B cell (primary cell): Measurements from ENCODE around the gene SFMBT2. TPM values are rescaled to one million over a fixed set of nuclear protein-coding genes. Genes with fewer than 3 reads are reported as not detected.
A peak's percentile ranks its signal among the peaks of the same experiment; 100 is the strongest.

Source experiments
- ATAC-seq: fragments of 200-7000 bp; cut with Tn5 transposase; one replicate; pipeline ENCODE4 v1.10.0; 2021; ENCODE audit warnings: low read depth, mild to moderate bottlenecking, moderate number of reproducible peaks, moderate library complexity
- CTCF ChIA-PET: fragments of 350-600 bp; sonication (Branson Sonifier 250); formaldehyde crosslinking; loops from one replicate; lab custom pipeline; 2021; ENCODE audit warnings: antibody characterized with exemption, inconsistent platforms; lab: Charles Lee
- POLR2A ChIA-PET: fragments of 350-600 bp; sonication (Branson Sonifier 250); formaldehyde crosslinking; loops from one replicate; lab custom pipeline; 2021; ENCODE audit warnings: antibody characterized with exemption; lab: Charles Lee
- DNase-seq: peaks from one replicate; pipeline ENCODE4 v3.0.0; 2013
- H2AFZ ChIP-seq: 2 replicates; pipeline ENCODE4 v1.6.1; 2012; ENCODE audit warnings: mild to moderate bottlenecking, low read depth, low read length; ENCODE audit not compliant: insufficient read depth, poor library complexity, severe bottlenecking
- H3K27ac ChIP-seq, 2 donors: 1 replicate in 1 of 2; 2 replicates in 1 of 2; pipeline ENCODE4 v1.5.1; 2012 to 2013; ENCODE audit warnings: low read length in 2 of 2, mild to moderate bottlenecking in 2 of 2, moderate library complexity in 1 of 2
- H3K27me3 ChIP-seq, 4 experiments: fragments of 200-600 bp in 1 of 4; sonication (generic) in 1 of 4; replicated peaks in 1 of 4; 1 replicate in 2 of 4; 2 replicates in 2 of 4; pipeline versions ENCODE4 v1.6.1 to v1.7.0; 2013 to 2016; ENCODE audit warnings: low read length in 3 of 4, mild to moderate bottlenecking in 2 of 4, mixed read lengths in 1 of 4, moderate library complexity in 1 of 4; ENCODE audit not compliant: insufficient read depth in 4 of 4, control insufficient read depth in 3 of 4; ENCODE audit errors: control extremely low read depth in 1 of 4
- H3K36me3 ChIP-seq, 2 experiments: replicated peaks in 1 of 2; 1 replicate in 1 of 2; 2 replicates in 1 of 2; pipeline versions ENCODE4 v1.6.1 to v1.7.1; 2013; ENCODE audit warnings: low read length in 1 of 2; ENCODE audit not compliant: insufficient read depth in 2 of 2, control insufficient read depth in 1 of 2; ENCODE audit errors: control extremely low read depth in 1 of 2, extremely low read depth in 1 of 2
- H3K4me1 ChIP-seq, 2 donors: fragments of 200-600 bp in 1 of 2; sonication (generic) in 1 of 2; 1 replicate in 1 of 2; 2 replicates in 1 of 2; pipeline versions ENCODE4 v1.5.1 to v1.6.1; 2013 to 2017; ENCODE audit warnings: low read length in 2 of 2; ENCODE audit not compliant: control insufficient read depth in 2 of 2, insufficient read depth in 2 of 2
- H3K4me2 ChIP-seq: replicated peaks from 2 replicates; pipeline ENCODE3; 2012; ENCODE audit warnings: mild to moderate bottlenecking, low read depth, low read length; ENCODE audit not compliant: poor library complexity, severe bottlenecking
- H3K4me3 ChIP-seq, 5 experiments: fragments of 200-600 bp in 1 of 5; sonication (generic) in 1 of 5; 1 replicate in 3 of 5; 2 replicates in 2 of 5; pipeline versions ENCODE4 v1.5.1 to v1.7.0; 2011 to 2016; ENCODE audit warnings: low read length in 4 of 5, mild to moderate bottlenecking in 4 of 5, low read depth in 2 of 5, control low read depth in 1 of 5, moderate library complexity in 1 of 5; ENCODE audit not compliant: insufficient read depth in 1 of 5; ENCODE audit errors: control extremely low read depth in 1 of 5, extremely low read depth in 1 of 5
- H3K79me2 ChIP-seq: fragments of 200-600 bp; sonication (generic); one replicate; pipeline ENCODE4 v1.6.0; 2016; ENCODE audit warnings: low read length; ENCODE audit not compliant: control insufficient read depth, insufficient read depth
- H3K9ac ChIP-seq: fragments of 200-600 bp; sonication (generic); 2 replicates; pipeline ENCODE4 v1.6.1; 2017; ENCODE audit warnings: mild to moderate bottlenecking, low read length, moderate library complexity
- H3K9me3 ChIP-seq, 3 donors: one replicate each; pipeline versions ENCODE4 v1.6.1 to v1.7.1; 2013; ENCODE audit warnings: low read length in 2 of 3; ENCODE audit not compliant: control insufficient read depth in 2 of 3, insufficient read depth in 1 of 3; ENCODE audit errors: control extremely low read depth in 1 of 3
- H4K20me1 ChIP-seq: 2 replicates; pipeline ENCODE4 v1.6.0; 2012; ENCODE audit warnings: mild to moderate bottlenecking, low read length; ENCODE audit not compliant: insufficient read depth, control insufficient read depth, poor library complexity, severe bottlenecking
- H3K27ac Mint-ChIP-seq: one replicate; pipeline ENCODE4 v1.8.0; 2021; ENCODE audit warnings: mixed read lengths
- H3K27me3 Mint-ChIP-seq: one replicate; pipeline ENCODE4 v1.8.0; 2021; ENCODE audit warnings: mixed read lengths
- H3K4me1 Mint-ChIP-seq: one replicate; pipeline ENCODE4 v1.8.0; 2021; ENCODE audit warnings: mixed read lengths
- H3K4me3 Mint-ChIP-seq: one replicate; pipeline ENCODE4 v1.8.0; 2021; ENCODE audit warnings: mixed read lengths
- H3K9me3 Mint-ChIP-seq: one replicate; pipeline ENCODE4 v1.8.0; 2022; ENCODE audit warnings: mixed read lengths; ENCODE audit not compliant: insufficient read depth
- CTCF ChIP-seq: fragments of 200-600 bp; IDR thresholded peaks from one replicate; pipeline ENCODE4 v1.8.0; 2022; ENCODE audit warnings: antibody characterized with exemption, mild to moderate bottlenecking
- EZH2 ChIP-seq: IDR thresholded peaks from 2 replicates; pipeline ENCODE4 v1.6.1; 2012; ENCODE audit warnings: borderline replicate concordance, low read depth, mild to moderate bottlenecking, moderate library complexity, low read length; ENCODE audit not compliant: insufficient read depth, poor library complexity, severe bottlenecking
- WGBS: methylation state at CpG from one replicate; pipeline ENCODE4 v1.1.5; 2013; ENCODE audit warnings: missing lambda C conversion rate; ENCODE audit not compliant: insufficient coverage; 5-methylcytosine and 5-hydroxymethylcytosine counted together
- intact Hi-C: fragments of 100-400 bp; cut with micrococcal nuclease; formaldehyde crosslinking; loops from one replicate; pipeline ENCODE4 v1.10.0; 2022
- polyA plus RNA-seq: library from polyadenylated mRNA; depleted of rRNA; stranded (reverse); fragments of >200 nt; gene quantifications from 2 replicates; pipeline ENCODE4 v1.2.3, GENCODE V29; 2012
- total RNA-seq, 2 donors: library from RNA; stranded (reverse); fragments of 120-200 nt in 1 of 2; gene quantifications; 1 replicate in 1 of 2; 2 replicates in 1 of 2; pipeline versions ENCODE4 v1.2.3 to v1.2.4, GENCODE V29; 2013 to 2022

SFMBT2 gene
- total and polyA plus RNA-seq, 2 donors (not counting 1 experiment from before 2014, with no cell fraction given), result 2.3 to 24.0 TPM

DNA sequence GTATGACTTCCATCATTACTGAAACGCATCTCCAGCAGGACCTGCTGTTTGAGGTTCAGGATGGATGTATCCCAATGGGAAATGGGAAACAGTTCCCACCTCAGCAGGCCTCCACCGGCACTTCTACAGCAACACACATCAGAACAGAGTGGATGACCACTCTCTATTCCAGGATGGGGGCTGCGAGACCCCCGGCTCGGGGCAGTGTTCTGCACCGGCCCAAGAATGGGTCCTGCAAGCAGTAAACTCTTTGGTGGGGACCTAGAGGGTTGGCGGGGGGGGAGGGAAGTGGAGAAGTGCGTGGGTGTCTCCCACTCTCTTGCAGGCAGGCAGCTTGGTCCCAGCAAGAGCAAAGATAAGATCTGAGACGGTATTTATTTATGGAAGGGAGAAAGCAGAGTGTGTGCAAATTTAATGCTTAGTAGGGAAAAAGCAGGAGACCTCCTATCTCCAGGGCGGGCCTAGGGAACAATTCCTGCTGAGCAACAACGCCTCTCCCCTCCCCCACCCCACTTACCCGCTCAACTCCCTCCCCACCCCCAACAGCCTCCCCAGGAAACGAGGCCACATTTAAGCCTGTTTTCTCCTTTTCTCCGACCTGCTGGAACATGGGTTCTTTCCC lies 4.0 kb downstream of the SFMBT2 start:
- H3K27me3 Mint-ChIP-seq, result peaks cover 3% of the 10 kb centered on the region
- H3K9me3 Mint-ChIP-seq, result no peaks in the 10 kb centered on the region
- no peak overlapping the region for H3K27ac Mint-ChIP-seq
- peaks cover 32% of the 10 kb centered on the region for H3K4me1 Mint-ChIP-seq
- no peak for TF ChIP-seq EZH2
- TF ChIP-seq CTCF, result no peak
- peak overlapping the region; percentile 93 for H3K4me3 Mint-ChIP-seq
- ChIA-PET CTCF (interaction anchor here (0.6 to 6.5 kb wide), 4 partner anchors 140 to 486 kb away, joined by 3 to 51 read pairs (median 4); no protein-coding TSS in a partner anchor), POLR2A (no interaction called here)
- Histone ChIP-seq H3K9ac (peak overlapping the region; percentile 64), H3K4me2 (peak overlapping the region; percentile 99), H3K9me3 (no peaks in the 10 kb centered on the region), H3K27me3 (peaks cover 0 to 9% (median 5%) of the 10 kb centered on the region in 4 experiments), H3K27ac (no peak overlapping the region), H3K36me3 (peaks cover 0 to 1% of the 10 kb centered on the region in 2 experiments), H3K79me2 (peaks cover 73% of the 10 kb centered on the region), H3K4me1 (peaks cover 11 to 23% of the 10 kb centered on the region in 2 donors), H4K20me1 (peaks cover 4% of the 10 kb centered on the region), H3K4me3 (peak overlapping the region in 2 of 5 experiments; percentile 75 to 83), H2AFZ (peak overlapping the region; percentile 82)
- intact Hi-C loops, result no loop called here
- ATAC-seq (no peak), DNase-seq (no peak)
- WGBS, result 95% methylated on average over 7 of the region's 14 CpGs

DNA sequence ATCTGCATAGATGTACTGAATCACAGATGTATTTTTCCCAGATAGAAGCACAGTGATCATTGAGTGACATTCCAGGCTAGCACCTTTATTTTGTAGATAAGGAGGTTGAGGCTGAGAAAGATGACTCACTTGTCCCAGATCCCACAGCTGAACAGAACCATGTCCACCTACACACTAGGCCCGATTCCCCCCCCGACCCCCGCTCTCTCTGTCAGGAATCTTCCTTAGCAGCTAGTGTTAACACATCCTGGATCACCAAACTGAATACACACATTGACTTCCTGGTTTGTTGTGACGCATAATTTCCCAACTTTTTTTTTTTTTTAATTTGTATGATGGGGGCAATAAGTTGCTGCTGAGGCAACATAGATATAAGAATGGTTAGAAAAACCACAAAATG lies 5.2 kb downstream of the SFMBT2 start:
- POLR2A ChIA-PET, result no interaction called here
- Histone ChIP-seq H3K4me3 (no peak overlapping the region), H3K79me2 (peaks cover 85% of the 10 kb centered on the region), H3K36me3 (peaks cover 0 to 1% of the 10 kb centered on the region in 2 experiments), H3K9ac (no peak overlapping the region), H3K4me2 (no peak overlapping the region), H2AFZ (no peak overlapping the region), H3K4me1 (peaks cover 4 to 14% of the 10 kb centered on the region in 2 donors), H3K27ac (no peak overlapping the region), H3K9me3 (no peaks in the 10 kb centered on the region), H3K27me3 (no peaks in the 10 kb centered on the region), H4K20me1 (peaks cover 4% of the 10 kb centered on the region)
- peaks cover 26% of the 10 kb centered on the region for H3K4me1 Mint-ChIP-seq
- TF ChIP-seq EZH2 (no peak), CTCF (no peak)
- no peaks in the 10 kb centered on the region for H3K27me3 Mint-ChIP-seq
- no peak for DNase-seq
- no peak overlapping the region for H3K27ac Mint-ChIP-seq
- ATAC-seq, result no peak
- CTCF ChIA-PET, result no interaction called here
- no CpG with 5 or more reads among the region's 4 CpGs for WGBS
- H3K4me3 Mint-ChIP-seq, result no peak overlapping the region
- intact Hi-C loops, result no loop called here
- H3K9me3 Mint-ChIP-seq, result no peaks in the 10 kb centered on the region
